ENCODE results near the gene AP2A2. TPM values are rescaled to one million over a fixed set of nuclear protein-coding genes. Genes with fewer than 3 reads are reported as not detected.

AP2A2 gene
- total RNA-seq, 6 experiments from 2014 or later, result 41.4 to 66.7 (median 53.8) TPM

- intact Hi-C loops (cut with DNase I), result no loop called here
- WGBS (ENCODE audit: insufficient coverage, low coverage, low lambda C conversion rate, missing lambda C conversion rate), result 88% methylated on average over 9 of the region's 14 CpGs
Observed at GRCh38 chr11:887589-887988, 38.1 kb upstream of the AP2A2 start.

DNA sequence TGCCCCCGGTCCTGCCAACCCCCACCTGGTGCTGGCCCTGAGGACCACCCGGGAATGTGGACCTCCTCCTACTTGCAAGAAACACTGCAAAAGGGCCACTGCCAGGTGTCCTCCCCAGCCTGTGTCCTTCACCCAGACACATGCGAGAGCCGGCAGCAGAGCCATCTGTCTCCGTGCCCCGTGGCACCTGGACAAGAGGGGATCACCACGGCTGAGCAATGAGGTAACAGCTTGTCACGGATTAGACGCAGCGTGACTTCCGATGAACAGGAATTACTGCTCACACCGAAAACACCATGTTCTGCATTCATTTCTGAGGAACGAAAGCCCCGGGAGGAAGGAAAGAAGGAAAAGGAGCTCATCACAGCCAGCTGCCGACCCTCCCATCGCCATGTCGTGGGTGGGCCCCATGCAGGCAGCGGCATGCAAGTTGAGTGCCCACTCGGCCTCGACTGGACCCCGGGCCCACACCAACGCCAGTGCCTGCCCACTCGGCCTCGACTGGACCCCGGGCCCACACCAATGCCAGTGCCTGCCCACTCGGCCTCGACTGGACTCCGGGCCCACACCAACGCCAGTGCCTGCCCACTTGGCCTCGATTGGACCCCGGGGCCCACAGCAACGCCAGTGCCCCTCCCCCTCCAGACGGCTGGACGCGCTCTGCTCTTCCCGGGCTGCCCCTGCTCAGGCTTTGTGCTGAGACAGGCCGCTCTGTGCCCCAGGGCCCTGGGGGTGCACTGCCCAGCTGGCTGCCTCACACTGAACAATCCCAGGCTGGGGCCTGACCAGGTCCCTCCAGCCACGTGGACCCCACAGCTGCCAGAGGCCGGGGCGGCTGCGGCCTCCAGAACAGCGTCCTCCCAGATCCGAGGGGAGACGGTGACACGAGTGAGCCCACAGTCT, 37.1 kb upstream of the AP2A2 start:
- Histone ChIP-seq H3K9me3 (no peaks in the 10 kb centered on the region), H3K4me1 (no peaks in the 10 kb centered on the region), H3K4me3 (no peak overlapping the region), H3K27me3 (no peaks in the 10 kb centered on the region), H3K27ac (no peak overlapping the region), H3K36me3 (no peaks in the 10 kb centered on the region)
- intact Hi-C loops (cut with DNase I), result no loop called here
- no peak for DNase-seq
- no peak for TF ChIP-seq POLR2A (IDR thresholded peaks at IDR 0.05)
- TF ChIP-seq, protein P1, sequence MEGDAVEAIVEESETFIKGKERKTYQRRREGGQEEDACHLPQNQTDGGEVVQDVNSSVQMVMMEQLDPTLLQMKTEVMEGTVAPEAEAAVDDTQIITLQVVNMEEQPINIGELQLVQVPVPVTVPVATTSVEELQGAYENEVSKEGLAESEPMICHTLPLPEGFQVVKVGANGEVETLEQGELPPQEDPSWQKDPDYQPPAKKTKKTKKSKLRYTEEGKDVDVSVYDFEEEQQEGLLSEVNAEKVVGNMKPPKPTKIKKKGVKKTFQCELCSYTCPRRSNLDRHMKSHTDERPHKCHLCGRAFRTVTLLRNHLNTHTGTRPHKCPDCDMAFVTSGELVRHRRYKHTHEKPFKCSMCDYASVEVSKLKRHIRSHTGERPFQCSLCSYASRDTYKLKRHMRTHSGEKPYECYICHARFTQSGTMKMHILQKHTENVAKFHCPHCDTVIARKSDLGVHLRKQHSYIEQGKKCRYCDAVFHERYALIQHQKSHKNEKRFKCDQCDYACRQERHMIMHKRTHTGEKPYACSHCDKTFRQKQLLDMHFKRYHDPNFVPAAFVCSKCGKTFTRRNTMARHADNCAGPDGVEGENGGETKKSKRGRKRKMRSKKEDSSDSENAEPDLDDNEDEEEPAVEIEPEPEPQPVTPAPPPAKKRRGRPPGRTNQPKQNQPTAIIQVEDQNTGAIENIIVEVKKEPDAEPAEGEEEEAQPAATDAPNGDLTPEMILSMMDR (IDR thresholded peaks at IDR 0.05), result no peak
- 68% methylated on average over 6 of the region's 45 CpGs for WGBS (ENCODE audit: insufficient coverage, low coverage, low lambda C conversion rate, missing lambda C conversion rate)
- no peak for ATAC-seq

More at GRCh38 chr11:887589-887988, 38.1 kb upstream of the AP2A2 start:
- Histone ChIP-seq H3K27ac (no peak overlapping the region), H3K27me3 (no peaks in the 10 kb centered on the region), H3K9me3 (no peaks in the 10 kb centered on the region), H3K4me1 (no peaks in the 10 kb centered on the region), H3K4me3 (no peak overlapping the region), H3K36me3 (no peaks in the 10 kb centered on the region)
- ATAC-seq, result no peak
- no peak for DNase-seq
- no peak for TF ChIP-seq POLR2A (IDR thresholded peaks at IDR 0.05)
- TF ChIP-seq, protein P1 (IDR thresholded peaks at IDR 0.05), result no peak

DNA sequence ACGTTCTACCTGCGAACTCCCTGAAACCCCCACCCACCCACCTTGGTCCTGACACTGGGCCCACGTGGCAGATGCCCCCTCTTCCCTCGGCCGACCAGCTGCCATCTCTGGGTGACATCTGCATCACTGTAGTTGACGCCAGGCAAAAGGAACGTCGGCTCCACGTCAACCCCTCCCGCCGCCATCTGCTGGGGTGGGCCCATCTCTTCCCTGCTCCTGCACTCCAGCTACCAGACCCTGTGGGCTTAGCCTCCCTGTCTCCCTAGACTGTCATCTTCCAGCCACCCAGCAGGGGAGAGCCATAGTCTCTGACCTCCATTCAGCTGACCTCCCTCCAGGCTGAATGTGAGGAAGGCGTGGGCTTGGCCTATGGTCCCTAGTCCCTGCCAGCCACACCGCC, 36.4 kb upstream of the AP2A2 start:
- Histone ChIP-seq H3K27ac (no peak overlapping the region), H3K4me3 (no peak overlapping the region), H3K36me3 (no peaks in the 10 kb centered on the region), H3K9me3 (no peaks in the 10 kb centered on the region), H3K4me1 (no peaks in the 10 kb centered on the region), H3K27me3 (no peaks in the 10 kb centered on the region)
- 90% methylated on average over 2 of the region's 13 CpGs for WGBS (ENCODE audit: insufficient coverage, low coverage, low lambda C conversion rate, missing lambda C conversion rate)
- intact Hi-C loops (cut with DNase I), result no loop called here
- no peak for DNase-seq
- ATAC-seq, result no peak
- TF ChIP-seq POLR2A (IDR thresholded peaks at IDR 0.05), result no peak
- TF ChIP-seq, protein P1 (IDR thresholded peaks at IDR 0.05), result no peak

DNA sequence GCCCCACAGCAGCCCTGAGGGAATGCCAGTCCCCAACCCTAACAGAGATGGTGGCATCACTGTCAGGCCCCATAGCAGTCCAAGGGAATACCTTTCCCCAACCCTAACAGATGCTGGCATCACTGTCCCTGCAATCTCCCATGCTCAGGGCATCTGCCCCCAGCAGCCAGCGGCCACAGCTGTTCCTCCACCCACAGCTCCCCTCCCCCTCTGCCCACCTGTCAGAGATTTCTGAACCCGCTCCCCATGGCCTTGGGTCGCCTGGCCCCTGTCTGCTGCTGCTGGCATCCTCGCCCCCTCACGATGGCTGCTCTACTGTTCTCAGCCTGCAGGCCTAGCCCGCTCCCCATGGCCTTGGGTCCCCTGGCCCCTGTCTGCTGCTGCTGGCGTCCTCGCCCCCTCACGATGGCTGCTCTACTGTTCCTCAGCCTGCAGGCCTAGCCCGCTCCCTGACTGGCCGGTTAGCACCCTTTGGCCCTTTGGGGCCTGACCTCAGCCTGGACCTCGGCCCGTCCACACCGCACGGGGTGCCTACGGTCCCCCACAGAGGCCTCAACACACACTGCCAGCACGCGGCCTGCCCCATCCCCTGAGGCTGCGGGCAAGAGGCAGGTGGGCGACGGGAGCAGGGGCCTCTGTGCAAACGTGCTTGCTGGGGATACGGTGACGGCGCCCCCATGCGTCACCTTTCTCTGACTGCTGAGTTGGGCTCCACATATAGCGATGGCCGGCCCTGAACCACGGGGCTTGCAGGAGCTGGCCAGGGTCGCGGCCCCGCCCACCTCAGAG, 35.8 kb upstream of the AP2A2 start:
- no CpG with 5 or more reads among the region's 32 CpGs for WGBS (ENCODE audit: insufficient coverage, low coverage, low lambda C conversion rate, missing lambda C conversion rate)
- TF ChIP-seq, protein P1 (IDR thresholded peaks at IDR 0.05), result no peak
- no peak for TF ChIP-seq POLR2A (IDR thresholded peaks at IDR 0.05)
- no peak for DNase-seq

More for the DNA sequence above, 35.8 kb upstream of the AP2A2 start:
- no peaks in the 10 kb centered on the region for H3K36me3 ChIP-seq
- intact Hi-C loops (cut with DNase I), result loop anchor here in 1 of 2 donors (10.0 kb wide), 1 partner anchor 165 kb away; no protein-coding TSS in a partner anchor
- H3K9me3 ChIP-seq, result no peaks in the 10 kb centered on the region
- no peaks in the 10 kb centered on the region for H3K27me3 ChIP-seq
- no peaks in the 10 kb centered on the region for H3K4me1 ChIP-seq
- no peak overlapping the region for H3K27ac ChIP-seq
- no peak for ATAC-seq
- H3K4me3 ChIP-seq, result no peak overlapping the region
